Measurements from ENCODE around the gene KAZN.

Gene KAZN

DNA sequence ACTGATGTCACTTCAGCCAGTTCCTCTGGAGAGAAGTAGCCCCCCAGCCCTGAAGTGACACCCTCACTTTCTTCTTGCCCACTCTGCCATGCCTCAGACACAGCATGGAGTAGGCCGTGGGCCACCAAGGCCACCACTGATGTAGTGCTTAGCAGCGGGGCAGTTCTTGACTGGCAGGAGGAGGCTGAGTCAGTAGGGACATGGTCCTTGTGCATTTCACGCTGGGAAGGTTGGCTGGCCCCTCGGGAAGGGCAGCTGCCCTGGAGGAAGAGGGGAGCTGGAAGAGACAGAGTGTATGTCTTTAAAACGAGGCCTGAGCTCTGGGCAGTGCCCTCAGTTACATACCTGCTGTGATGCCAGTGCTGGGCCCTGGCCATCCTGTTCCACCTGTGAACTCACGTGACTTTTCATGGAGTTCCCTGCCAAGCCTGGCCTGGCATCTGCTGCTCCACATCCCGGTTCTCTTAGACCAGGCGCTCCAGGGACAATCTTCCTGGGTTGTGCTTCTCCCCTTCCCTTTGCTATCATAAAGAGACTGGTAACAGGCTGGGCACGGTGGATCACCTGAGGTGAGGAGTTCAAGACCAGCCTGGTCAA, 396.5 kb downstream of the KAZN start:
- DNase-seq (ENCODE audit: extremely low read depth, low read depth): no peak
- TF ChIP-seq, protein P1, sequence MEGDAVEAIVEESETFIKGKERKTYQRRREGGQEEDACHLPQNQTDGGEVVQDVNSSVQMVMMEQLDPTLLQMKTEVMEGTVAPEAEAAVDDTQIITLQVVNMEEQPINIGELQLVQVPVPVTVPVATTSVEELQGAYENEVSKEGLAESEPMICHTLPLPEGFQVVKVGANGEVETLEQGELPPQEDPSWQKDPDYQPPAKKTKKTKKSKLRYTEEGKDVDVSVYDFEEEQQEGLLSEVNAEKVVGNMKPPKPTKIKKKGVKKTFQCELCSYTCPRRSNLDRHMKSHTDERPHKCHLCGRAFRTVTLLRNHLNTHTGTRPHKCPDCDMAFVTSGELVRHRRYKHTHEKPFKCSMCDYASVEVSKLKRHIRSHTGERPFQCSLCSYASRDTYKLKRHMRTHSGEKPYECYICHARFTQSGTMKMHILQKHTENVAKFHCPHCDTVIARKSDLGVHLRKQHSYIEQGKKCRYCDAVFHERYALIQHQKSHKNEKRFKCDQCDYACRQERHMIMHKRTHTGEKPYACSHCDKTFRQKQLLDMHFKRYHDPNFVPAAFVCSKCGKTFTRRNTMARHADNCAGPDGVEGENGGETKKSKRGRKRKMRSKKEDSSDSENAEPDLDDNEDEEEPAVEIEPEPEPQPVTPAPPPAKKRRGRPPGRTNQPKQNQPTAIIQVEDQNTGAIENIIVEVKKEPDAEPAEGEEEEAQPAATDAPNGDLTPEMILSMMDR (IDR thresholded peaks at IDR 0.05; ENCODE audit: low read depth, low read length): no peak

DNA sequence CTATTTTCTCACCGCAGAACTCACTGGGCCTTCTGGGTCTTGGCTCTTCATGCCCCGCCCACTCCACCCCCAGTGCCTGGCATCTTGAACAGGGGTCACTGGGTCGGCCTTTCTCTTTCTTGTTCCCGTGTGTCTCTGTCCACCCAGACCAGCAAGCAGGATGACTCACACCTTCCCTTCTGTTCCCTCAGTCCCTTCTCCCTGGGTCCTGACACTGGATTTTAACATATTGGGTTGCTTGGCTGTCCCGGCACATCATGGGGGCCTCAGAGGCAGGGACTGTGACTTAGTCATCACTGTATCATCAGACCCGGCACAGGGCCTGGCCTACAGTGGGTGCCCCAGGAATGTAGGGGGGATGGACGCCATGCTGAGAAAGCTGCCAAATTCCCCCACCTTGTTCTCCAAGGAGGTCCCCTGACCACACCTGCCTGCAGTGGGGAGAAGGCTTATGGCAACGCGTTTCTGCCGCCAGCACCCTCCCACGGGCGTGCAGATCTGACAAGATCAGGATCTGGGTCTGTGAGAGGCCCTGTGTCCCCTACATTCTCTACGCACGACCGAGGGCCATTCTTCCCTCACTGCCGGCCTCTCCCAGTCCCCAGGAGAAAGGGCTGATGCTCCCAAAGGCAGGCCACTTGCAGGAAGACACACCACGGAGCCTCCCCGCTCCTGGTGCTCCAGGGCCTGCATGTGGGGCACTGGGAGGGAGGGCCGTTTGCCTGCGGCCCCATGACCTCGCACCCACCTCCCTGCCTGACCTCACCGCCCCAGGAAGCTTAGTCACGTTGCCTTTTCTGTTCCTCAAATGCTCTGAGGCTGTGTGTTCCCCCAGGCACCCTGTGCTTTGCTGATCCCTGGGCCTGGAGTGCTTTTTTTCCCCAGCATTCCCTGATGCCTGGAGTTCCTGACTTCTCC, 397.9 kb downstream of the KAZN start:
- DNase-seq (ENCODE audit: extremely low read depth, low read depth): no peak
- TF ChIP-seq, protein P1 (IDR thresholded peaks at IDR 0.05; ENCODE audit: low read depth, low read length): no peak

DNA sequence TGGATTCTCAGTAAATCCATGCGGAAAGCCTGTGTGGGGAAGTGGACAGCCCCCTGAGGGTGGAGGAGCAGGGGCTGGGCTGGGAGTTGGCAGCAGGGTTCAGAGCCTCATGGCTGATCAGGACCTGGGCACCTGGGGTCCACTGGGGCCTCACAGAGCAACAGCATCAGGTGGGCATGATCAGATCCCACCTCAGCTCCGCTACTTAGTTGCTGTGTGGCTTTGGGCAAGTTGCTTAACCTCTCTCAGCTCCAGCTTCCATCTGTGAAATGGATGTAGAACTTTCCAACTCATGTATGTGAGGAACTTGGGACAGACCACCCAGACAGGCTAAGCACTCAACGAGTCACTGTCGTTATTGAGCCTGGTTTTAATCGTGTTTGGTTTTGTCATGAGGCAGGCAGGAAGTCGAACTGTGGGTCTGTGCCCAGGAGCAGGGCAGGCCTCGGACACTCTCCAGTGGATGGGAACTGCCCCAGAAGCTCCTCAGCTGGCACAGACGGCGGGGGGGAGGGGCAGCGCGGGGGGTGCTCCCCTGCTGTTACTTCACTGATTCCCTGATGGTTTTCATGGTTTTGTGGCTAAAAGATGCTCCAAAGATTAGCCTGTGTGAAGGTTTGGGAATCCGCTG, 399.3 kb downstream of the KAZN start:
- no peak for DNase-seq (ENCODE audit: extremely low read depth, low read depth)
- TF ChIP-seq, protein P1 (IDR thresholded peaks at IDR 0.05; ENCODE audit: low read depth, low read length): no peak

DNA sequence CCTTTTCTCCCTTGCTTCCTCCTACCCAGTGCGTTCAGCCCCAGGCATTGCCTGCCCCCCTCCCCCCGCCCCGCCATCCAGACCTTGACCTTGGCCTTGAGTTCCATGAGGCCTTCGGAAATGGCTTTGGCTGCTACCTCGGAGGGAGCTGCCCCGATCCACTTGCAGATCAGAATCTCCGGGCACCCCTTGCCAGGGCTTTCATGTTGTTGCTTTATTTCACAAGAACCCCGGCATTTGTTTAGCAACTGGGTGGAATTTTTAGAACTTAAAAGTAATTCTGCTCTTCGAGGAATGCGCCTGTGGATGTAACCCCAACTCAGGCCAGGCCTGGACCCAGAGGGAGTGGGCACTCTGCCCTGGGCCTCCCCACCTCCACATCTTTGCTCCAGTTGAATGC, 401.0 kb downstream of the KAZN start:
- TF ChIP-seq, protein P1 (IDR thresholded peaks at IDR 0.05; ENCODE audit: low read depth, low read length): no peak
- DNase-seq (ENCODE audit: extremely low read depth, low read depth): no peak

DNA sequence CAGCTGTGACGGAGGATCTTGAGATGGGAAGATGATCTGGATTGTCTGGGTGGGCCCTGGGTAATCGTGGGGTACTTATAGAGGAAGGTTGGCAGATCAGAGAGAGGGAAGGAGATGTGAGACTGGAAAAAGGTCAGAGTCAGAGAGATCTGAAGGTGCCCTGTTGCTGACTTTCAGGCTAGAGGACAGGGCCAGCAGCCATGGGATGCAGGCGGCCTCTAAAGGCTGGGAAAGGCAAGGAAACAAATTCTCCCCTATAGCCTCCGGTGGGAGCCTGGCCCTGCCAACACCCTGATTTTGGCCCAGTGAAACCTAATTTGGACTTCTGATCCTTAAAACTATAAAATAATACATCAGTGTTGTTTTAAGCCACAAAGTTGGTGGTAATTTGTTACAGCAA, 401.5 kb downstream of the KAZN start:
- TF ChIP-seq, protein P1 (IDR thresholded peaks at IDR 0.05; ENCODE audit: low read depth, low read length): no peak; the same call in 1 of the 2 replicates
- DNase-seq (ENCODE audit: extremely low read depth, low read depth): no peak

DNA sequence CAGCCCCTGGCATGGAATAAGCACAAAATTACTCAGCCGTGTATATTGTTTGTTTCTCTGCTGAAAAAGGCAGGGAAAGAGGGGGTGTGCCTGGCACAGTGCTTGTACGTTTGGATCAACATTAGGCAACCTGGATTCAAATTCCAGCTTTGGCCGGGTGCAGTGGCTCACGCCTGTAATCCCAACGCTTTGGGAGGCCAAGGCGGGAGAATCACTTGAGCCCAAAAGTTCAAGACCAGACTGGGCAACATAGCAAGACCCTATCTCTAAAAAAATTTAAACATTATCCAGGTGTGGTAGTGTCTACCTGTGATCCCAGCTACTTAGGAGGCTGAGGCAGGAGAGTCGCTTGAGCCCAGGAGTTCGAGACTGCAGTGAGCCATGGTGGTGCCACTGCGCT, 402.2 kb downstream of the KAZN start:
- DNase-seq (ENCODE audit: extremely low read depth, low read depth): no peak
- TF ChIP-seq, protein P1 (IDR thresholded peaks at IDR 0.05; ENCODE audit: low read depth, low read length): no peak
